NK-92 (cell line): ENCODE data around the gene NGF.
"Not testable (repeated sequence)": the region's sequence is repeated elsewhere in the genome, so short reads cannot be mapped to it uniquely, and the experiment has no call there.

Source experiments
- DNase-seq: peaks from one replicate; lab custom pipeline; 2025; ENCODE audit not compliant: unreplicated experiment; lab: John Stamatoyannopoulos, UW

The NGF gene

DNA sequence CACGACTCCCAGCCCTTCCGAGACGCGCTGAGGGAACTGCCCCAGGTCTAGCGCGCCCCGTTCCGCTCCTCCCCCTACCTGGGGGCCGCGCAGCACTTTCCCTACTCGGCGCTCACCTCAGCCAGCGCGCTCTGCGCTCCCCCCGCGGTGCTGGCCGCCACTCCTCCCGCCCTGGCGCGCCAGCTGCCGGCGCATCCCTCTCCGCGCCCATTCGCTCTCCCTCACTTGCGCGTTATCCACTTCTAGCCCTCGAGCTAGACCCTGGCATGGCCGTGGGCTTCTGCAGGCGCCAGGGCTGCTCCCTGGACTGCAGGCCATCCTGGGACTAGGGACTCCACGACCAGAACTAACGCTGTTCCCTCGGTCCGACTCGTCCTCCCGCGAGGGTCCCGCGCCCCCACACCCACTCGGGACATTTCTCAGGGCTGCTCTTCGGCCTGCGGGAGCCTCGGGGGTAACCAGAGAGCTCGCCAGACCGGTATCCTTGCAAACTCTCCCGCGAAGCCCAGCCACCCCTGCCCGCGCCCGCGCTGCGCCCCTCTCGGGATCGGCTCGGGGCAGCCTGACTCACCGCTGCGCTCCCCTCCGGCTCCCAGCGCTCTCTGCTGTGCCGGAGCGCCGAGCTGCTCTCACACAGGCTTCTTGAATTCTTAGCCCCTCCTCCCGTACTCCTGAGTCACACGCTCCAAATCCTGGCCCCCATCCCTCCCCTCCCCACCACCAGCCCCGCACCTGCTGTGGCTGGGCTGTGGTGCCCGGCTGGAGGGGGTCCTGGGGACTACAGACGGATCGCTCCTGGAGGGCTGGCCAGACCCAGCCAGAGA lies at the start of gene NGF:
Gene NGF (minus strand): TSS at position 617 of the 824 bp plus-strand sequence. CDS start 51,454 bp downstream, outside the sequence.
- no peak for DNase-seq

DNA sequence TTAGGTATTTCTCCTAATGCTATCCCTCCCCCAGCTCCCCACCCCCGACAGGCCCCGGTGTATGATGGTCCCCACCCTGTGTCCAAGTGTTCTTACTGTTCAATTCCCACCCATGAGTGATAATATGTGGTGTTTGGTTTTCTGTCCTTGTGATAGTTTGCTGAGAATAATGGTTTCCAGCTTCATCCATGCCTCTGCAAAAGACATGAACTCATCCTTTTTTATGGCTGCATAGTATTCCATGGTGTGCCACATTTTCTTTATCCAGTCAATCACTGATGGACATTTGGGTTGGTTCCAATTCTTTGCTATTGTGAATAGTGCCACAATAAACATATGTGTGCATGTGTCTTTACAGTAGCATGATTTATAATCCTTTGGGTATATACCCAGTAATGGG lies 45.4 kb upstream of the NGF start:
- DNase-seq: not testable (repeated sequence)

DNA sequence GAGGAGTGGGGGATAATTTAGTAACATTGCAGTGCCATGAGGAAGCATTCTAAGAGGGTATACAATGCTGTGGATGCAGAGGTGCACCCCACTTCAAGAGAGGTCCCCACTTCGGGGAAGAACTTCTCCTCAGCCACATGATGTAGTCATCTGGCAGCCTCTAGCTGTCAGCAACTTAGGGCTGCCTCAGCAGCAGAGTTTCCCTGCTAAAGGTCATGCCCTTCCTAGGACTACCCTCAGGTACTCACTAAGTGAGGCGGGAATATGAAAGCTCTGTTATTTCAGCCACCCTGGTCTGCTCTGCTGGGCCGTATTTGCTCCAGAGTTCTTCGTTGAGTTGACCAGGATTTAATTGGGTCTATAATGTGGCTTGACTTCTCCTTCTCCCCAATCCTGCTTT lies 41.9 kb upstream of the NGF start:
- DNase-seq: no peak

DNA sequence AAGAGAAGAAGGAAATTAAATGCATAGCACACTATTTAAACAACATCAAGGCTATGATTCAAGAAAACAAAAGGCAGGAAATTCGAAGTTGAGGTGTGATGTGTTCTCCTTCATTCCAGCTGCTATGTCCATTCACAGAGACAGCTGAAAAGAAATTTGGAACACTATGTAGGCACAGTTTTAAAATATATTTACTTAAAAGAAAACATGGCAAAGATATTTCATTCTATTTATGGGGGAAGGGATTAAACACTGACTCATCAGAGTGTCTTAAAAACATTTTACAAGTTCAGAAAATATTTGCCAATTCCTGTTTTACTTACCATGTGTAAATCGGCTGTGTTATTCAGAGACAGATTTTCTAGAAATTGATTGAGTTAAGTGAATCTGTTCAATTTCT lies 39.4 kb upstream of the NGF start:
- DNase-seq: no peak

DNA sequence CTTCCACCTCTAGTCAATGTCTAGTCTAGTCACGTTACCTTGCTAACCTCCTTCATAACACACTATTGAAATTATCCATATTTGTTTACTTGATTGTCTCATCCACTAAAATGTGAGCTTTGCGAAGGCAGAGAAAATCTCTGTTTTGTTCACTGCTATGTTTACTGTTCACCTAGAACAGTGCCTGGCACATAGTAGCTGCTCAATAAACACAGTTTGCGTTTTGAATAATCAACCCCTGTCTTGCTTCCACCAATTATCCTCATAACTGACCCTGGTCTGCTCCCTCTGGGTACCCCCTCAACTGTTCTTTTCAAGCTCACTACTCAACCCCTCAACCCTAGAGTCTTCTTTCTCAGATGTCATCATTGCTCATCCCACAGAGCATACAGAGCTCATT lies 36.5 kb upstream of the NGF start:
- DNase-seq: no peak

DNA sequence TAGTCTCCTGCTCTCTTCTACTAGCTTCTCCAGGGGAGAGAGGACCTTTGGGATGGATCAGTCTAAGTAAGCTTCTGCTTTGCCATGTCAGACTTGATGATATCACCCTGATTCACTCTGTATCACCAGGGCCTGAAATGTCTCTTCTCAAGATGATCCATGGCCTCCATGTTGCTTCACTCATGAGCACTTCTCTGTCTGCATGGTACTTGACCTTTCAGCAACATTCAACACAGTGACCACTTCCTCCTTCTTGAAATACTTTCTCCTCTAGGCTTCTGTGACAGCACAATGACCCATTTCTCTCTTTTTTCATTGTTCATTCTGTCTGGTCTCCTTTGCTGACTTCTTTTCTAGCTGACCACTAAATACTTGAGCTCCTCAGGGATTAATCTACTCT lies 35.3 kb upstream of the NGF start:
- DNase-seq: no peak

DNA sequence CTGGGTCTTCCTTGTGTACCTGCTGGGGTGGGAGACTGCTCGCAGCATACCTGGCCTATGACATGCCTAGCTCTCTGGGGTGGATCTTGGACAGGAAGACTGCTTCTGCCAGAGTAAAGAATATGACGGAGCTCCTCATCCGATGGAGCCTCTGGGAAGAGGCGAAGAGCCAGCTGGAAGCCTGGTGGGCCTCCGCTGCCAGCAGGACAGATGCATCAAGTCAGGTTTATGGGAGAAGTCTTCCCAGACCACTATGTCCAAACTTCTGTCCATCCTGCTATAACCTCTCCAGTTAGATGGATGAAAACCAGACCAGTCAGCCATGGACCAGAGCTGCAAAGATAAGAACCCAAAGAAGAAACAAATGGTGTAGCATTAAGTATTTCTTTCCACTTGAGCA lies 27.7 kb upstream of the NGF start:
- DNase-seq: no peak

DNA sequence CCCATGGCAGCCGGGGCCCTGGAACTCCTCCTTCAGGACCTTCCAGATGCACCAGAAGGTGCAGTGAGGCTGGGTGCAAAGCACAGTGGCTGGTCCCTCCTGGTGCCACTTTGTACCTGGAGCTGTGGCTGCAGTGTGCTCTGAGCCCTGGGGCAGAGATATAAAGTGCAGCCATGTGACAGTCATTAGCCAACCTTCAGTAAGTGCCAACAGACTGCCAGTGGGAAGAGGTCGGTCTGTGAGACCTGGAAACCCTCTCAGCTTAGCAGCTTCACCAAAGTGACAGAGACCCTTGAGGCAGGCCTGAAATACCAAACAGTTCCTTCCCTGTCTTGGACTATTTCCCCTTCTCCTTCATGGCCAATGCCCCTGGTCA lies 26.7 kb upstream of the NGF start:
- DNase-seq: no peak

DNA sequence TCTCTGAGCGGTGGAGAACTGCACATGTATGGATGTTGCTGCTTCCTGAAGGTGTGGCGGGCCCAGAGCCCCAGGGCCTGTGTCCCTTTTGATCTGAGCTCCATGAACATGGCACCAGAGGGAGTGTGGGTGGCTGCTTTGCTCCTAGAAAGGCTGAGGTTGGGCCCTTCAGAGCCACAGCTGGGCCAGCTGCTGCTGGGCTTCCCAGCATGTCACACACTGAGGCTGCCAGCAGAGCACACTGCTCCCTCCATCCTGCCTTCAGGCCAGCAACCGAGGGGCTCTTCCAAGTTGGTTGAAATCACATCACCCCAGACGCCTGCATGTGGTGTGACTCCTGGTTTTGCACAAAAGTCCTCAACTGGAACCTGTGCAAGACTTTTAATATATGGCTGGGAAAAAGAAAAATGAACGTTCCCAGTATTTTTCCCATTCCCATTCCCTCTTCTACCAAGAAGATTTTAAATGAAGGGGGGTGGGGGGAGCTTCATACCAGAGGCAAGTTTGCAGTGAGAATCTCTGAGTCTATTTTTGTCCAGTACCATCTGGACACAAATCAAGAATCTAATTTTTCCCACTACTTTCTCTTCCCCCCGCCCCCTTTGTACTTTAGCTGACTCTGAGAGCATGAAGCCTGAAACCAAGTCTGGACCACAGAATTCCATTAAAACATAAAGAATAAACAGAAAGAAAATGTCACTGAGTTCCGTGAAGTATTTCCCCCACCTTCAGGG lies 26.2 kb upstream of the NGF start:
- no peak for DNase-seq

DNA sequence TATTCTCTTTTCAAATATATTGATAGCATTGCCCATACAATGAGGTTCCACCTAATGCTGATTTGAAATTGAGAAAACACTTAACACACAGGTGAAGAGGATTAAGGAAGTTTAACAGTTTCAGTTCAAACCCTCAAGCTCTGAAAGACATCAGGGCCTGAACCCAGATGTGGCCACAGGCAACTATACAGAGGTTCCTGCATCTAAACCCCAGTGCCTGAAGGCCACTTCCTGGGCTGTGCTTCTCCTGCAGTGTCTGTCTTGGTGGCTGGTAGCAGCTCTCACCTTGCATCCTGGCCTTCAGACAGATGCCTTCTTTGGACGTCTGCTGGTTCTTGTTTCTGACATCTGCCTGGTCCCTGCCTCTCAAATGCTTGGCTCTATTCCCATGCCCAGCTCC lies 25.1 kb upstream of the NGF start:
- DNase-seq: no peak

DNA sequence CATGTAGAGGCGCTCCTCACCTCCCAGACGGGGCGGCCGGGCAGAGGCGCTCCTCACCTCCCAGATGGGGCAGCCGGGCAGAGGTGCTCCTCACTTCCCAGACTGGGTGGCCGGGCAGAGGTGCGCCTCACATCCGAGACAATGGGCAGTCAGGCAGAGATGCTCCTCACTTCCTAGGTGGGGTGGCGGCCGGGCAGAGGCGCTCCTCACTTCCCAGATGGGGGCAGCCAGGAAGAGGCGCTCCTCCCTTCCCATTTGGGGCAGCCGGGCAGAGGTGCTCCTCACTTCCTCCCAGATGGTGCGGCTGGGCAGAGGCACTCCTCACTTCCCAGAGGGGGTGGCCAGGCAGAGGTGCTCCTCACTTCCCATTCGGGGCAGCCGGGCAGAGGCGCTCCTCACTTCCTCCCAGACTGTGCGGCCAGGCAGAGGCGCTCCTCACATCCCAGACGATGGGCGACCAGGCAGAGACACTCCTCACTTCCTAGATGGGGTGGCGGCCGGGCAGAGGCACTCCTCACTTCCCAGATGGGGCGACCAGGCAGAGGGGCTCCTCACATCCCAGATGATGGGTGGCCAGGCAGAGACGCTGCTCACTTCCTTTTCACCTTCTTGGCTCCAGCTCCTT lies 22.6 kb upstream of the NGF start:
- DNase-seq: not testable (repeated sequence)

DNA sequence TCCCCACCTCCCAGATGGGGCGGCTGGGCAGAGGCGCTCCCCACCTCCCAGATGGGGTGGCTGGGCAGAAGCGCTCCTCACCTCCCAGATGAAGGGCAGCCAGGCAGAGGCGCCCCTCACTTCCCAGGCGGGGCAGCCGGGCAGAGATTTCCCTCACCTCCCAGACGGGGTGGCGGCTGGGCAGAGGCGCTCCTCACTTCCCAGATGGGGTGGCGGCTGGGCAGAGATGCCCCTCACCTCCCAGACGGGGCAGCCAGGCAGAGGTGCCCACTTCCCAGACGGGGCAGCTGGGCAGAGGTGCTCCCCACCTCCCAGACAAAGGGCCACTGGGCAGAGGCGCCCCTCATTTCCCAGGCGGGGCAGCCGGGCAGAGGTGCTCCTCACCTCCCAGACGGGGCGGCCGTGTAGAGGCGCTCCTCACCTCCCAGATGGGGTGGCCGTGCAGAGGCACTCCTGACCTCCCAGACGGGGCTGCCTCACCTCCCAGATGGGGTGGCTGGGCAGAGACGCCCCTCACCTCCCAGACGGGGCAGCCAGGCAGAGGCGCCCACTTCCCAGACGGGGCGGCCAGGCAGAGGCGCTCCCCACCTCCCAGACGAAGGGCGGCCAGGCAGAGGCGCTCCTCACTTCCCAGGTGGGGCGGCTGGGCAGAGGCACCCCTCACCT lies 21.9 kb upstream of the NGF start:
- DNase-seq: not testable (repeated sequence)

DNA sequence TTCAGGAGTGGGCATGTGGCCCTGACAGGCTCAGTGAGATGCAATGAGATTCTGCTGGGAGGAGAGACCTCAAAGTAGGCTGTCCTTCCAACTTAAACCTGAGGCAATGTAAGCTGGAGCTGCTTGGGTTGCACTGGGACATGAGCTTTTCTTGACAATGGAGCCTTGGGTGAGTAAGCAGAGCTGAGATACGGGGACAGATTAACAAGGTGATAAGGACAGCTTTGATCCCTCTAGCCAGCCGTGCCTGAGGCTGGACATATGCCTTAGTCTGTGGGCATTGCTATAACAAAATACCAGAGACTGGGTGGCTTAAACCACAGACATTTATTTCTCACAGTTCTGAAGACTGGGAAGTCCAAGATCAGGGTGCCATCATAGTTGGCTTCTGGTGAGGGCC lies 18.3 kb upstream of the NGF start:
- no peak for DNase-seq

DNA sequence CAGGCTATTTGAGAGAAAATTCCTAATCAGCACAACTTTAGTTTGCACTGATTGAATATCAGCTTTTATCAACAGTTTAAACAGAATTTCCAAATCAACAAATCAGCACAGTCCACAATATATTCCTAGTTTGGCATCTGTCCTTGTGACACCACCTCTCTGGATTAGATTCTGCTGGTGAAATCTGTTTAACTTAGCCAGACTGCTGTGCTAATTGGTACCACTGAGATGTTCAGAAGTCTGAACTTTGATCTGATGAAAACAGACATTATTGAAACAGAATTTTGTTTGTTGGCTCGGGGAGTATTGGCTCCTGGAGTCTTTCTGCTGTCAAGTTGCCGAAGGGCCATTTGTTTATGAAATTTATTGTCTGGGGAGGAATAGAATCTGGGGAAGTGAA lies 17.0 kb upstream of the NGF start:
- DNase-seq: no peak

DNA sequence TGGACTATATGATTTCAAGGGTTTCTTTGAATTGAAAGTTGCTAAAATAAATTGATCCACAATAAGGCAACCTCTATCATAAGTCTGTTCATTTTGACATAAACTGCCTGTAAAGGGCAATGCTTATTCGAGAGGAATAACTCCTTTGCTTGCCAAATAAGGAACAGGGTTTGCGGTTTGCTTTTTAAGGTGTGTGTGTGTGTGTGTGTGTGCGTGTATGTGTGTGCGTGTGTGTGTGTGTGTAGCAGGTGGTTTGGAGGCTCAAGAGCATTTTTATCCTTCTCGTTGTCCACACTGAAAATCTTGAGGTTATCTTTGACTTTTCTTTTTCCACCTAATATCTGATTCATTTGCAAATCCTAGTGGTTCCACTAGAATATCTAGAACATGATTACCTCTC lies 13.1 kb upstream of the NGF start:
- no peak for DNase-seq

DNA sequence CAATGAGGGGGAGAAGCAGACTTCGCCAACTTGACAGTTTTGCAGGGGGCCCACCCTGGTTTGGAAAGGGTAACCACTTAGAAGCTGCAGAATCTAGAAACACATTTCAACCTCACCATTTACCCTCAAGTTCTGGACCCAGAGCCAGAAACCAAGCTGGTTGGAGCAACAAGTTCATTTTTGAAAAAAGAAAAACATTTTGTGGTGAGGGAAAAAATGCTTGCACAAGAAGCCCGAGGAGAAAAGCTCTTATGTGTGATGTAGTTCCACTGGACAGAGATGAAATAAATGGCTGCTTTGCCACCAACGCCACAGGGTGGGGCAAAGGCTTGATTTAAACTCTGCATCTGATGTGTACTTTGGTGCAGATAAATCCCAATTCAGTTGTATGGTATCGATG lies 10.6 kb upstream of the NGF start:
- DNase-seq: no peak

DNA sequence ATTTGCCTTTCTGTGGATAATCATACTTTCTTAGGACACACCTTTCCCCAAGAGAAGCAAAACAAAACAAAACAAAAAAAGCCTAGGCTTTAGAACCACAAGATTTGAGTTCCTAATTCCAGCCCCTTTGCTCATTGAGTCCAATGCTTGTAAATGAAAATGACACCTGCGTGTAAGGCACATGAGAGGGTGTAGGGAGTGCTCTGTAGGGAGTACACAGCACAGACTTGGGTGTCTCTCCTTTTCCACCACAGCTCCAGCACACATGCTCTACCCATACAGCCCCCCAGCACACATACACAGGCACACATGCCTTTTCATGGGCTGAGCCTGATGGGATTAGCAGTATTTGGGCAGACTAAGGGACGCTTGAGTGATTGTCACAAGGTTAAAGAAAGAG lies 9.2 kb upstream of the NGF start:
- no peak for DNase-seq

DNA sequence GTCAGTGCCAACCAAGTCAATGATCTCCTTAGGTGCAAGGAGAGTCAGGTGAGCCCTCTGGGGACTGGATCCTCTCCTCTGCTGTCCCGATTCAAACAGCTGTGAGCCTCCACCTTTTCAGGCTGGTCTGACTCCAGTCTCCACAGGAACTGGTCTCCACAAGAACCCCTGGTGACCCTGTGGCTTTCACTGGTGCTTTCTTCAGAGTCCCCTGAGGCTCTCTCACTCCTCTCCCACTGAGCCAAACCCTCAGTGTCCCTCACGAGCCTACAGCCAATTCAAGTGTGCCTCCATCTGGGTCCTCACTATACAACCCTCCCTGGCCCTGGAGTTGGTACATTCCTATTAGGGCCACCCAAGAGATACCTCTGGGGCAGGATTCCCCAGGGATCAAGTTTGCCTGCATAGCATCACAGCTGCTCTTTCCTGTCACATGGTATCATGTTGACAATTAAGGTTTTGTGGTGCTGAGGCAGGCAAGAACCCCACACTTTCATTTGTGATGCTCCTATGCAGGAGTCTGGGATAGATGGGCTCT lies 5.2 kb upstream of the NGF start:
- DNase-seq: no peak

DNA sequence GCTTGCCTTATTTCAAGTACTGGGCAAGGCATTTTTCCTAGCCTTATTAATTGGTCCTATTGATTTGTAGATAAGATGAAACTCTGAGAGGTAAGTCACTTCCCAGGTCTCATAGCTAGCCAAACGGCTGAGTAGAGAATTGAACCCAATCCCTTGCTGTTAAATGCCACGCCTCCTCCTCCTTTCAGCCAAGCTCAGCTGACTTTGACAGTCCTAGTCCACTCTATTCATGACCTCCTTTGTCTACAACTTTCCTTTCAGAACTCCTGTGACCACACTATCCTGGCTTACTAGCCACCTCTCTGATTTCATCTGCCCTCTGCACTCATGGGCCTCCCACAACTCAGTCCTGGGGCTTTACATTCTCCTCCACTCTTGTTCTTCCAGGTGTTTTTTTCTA lies 3.9 kb upstream of the NGF start:
- no peak for DNase-seq

DNA sequence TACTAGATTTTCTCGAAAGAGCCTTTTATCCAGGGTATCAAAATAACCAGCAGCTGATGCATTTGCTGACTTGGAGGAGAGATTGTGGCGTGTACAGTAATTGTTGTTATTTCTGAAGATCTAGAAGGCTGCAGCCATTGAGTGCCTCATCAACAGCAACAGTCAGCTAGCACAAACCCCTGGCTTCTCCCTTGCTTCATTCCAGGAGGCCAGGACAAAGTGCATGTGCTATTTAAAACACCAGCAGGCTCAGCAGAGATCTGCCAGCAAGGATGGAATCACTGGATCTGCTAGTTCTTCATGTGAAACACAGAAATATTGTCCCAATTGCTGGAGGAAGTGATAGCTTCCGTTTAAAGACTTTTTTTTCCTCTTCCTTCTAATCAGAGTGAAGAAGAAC lies 2.8 kb upstream of the NGF start:
- no peak for DNase-seq

DNA sequence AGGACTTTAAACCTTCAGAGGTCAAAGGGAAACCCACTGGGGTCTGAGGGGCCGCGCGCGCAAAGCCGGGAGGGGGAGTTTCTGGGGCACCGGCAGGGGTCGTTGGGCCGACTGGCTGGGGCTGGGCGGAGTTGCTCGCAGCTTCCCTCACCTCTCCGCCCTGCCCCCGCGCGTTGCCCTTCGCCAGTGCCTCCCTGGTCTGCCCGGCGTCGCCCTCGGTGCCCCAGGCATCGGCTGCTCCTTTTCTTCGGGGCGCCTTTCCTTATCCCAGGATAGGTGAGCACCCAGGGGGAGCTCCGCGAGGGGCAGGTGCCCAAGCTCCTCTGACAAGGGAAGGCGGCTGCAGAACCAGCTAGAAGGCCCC lies 390 bp upstream of the NGF start:
- DNase-seq: no peak

DNA sequence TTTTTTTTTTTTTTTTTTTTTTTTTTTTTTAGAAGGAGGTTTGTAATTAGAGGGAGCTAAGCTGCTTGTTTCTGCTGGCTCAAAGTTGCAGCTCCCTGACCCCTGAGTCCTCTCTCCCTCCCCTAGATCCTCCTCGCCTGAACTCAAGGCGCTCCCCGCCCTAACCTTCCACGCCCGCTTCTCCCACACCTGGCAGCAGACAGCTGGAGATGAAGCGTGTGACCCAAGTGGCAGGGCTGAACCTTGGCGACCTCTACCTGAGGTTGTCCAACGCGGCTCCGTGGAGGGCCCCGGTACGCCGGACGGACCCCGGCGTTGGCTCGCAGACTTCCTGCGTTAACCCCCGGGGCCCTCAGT lies 795 bp downstream of the NGF start:
- no peak for DNase-seq
